ENCODE measurements around the gene ATL3.

ATL3 gene

GRCh38 chr11:63671322-63672155, at the start of gene ATL3:
ATL3 (minus strand) TSS chr11:63671376; CDS start chr11:63671335, 41 bp downstream.
- peak within 1 kb of the TSS; percentile 81 for H3K4me3 ChIP-seq (replicated peaks; ENCODE audit: low read depth, low read length)
- peak; percentile 97 for DNase-seq (ENCODE audit: low read depth)
- TF ChIP-seq, protein P1, sequence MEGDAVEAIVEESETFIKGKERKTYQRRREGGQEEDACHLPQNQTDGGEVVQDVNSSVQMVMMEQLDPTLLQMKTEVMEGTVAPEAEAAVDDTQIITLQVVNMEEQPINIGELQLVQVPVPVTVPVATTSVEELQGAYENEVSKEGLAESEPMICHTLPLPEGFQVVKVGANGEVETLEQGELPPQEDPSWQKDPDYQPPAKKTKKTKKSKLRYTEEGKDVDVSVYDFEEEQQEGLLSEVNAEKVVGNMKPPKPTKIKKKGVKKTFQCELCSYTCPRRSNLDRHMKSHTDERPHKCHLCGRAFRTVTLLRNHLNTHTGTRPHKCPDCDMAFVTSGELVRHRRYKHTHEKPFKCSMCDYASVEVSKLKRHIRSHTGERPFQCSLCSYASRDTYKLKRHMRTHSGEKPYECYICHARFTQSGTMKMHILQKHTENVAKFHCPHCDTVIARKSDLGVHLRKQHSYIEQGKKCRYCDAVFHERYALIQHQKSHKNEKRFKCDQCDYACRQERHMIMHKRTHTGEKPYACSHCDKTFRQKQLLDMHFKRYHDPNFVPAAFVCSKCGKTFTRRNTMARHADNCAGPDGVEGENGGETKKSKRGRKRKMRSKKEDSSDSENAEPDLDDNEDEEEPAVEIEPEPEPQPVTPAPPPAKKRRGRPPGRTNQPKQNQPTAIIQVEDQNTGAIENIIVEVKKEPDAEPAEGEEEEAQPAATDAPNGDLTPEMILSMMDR (IDR thresholded peaks at IDR 0.05; ENCODE audit: low read length, missing control alignments) = no peak

- TF ChIP-seq, protein P1 (IDR thresholded peaks at IDR 0.05; ENCODE audit: low read length, missing control alignments) = no peak
- DNase-seq (ENCODE audit: low read depth) = no peak
These were observed 49.4 kb upstream of the ATL3 start for GRCh38 chr11:63720611-63721010.

DNA sequence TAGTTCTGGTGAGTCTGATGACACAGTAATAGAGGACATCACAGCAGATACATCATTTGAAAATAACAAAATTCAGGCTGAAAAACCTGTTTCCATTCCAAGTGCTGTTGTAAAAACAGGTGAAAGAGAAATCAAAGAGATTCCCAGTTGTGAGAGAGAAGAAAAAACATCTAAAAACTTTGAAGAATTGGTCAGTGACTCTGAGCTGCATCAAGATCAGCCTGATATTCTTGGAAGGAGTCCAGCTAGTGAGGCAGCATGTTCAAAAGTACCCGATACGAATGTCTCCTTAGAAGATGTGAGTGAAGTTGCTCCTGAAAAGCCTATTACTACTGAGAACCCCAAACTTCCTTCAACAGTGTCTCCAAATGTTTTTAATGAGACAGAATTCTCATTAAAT, 48.8 kb upstream of the ATL3 start:
- TF ChIP-seq, protein P1 (IDR thresholded peaks at IDR 0.05; ENCODE audit: low read length, missing control alignments) = no peak
- peak; percentile 28 for DNase-seq (ENCODE audit: low read depth)
- H3K4me3 ChIP-seq (replicated peaks; ENCODE audit: low read depth, low read length) = no peak overlapping the region

More at GRCh38 chr11:63720611-63721010, 49.4 kb upstream of the ATL3 start:
- no peak overlapping the region for H3K4me3 ChIP-seq (replicated peaks; ENCODE audit: low read depth, low read length)

GRCh38 chr11:63719001-63719400, 47.8 kb upstream of the ATL3 start:
- no peak for DNase-seq (ENCODE audit: low read depth)
- no peak overlapping the region for H3K4me3 ChIP-seq (replicated peaks; ENCODE audit: low read depth, low read length)
- TF ChIP-seq, protein P1 (IDR thresholded peaks at IDR 0.05; ENCODE audit: low read length, missing control alignments) = no peak

GRCh38 chr11:63716046-63716445, 44.9 kb upstream of the ATL3 start:
- TF ChIP-seq, protein P1 (IDR thresholded peaks at IDR 0.05; ENCODE audit: low read length, missing control alignments) = no peak
- no peak overlapping the region for H3K4me3 ChIP-seq (replicated peaks; ENCODE audit: low read depth, low read length)
- DNase-seq (ENCODE audit: low read depth) = no peak

DNA sequence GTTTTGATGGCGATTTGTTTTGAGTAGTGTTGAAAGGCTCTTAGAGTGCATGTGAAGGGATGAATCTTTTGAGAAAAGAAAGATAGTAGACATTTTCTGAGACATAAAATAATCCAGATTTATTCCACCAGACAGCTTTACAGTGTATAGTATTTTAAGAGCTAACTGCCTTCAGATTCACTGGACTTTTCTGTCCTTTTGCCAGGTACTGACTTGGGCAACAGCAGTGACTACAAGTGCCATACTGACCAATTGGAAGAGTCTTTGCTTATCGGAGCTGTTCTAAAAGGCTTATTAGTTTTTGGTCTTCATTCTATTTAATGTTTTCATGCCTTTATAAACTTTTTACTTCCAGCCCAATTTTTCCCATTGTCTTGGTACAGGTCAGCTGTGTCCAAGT, 42.6 kb upstream of the ATL3 start:
- no peak overlapping the region for H3K4me3 ChIP-seq (replicated peaks; ENCODE audit: low read depth, low read length)
- DNase-seq (ENCODE audit: low read depth) = no peak
- TF ChIP-seq, protein P1 (IDR thresholded peaks at IDR 0.05; ENCODE audit: low read length, missing control alignments) = no peak

GRCh38 chr11:63711838-63712237, 40.7 kb upstream of the ATL3 start:
- DNase-seq (ENCODE audit: low read depth) = no peak
- H3K4me3 ChIP-seq (replicated peaks; ENCODE audit: low read depth, low read length) = no peak overlapping the region
- TF ChIP-seq, protein P1 (IDR thresholded peaks at IDR 0.05; ENCODE audit: low read length, missing control alignments) = no peak

Data from fibroblast of pulmonary artery (primary cell).